Activated CD8-positive, alpha-beta memory T cell treated with anti-CD3 and anti-CD28 coated beads for 4 hours (primary cell): ENCODE results near the gene EFCAB6.

Experiments
- DNase-seq, 2 donors: peaks; one replicate each; pipeline ENCODE4 v3.0.0-alpha.2; 2020; ENCODE audit warnings: low read depth in 2 of 2

Gene EFCAB6

DNA sequence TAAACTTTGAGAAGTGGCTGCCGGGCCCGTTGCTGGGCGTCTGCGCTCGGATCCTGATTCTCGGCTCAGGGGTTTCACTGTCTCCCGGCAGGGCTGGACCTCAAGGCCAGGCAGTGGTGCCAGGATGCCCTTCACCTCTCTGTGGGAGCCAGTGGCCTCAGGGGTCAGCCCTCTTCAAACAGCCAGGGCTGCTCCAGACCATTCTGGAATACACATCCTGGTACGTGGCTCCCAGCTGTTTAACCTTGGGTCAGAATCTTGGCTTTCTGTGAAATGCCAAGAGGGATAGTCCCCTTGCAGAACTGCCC is 329.8 kb downstream of the EFCAB6 start:
- no peak for DNase-seq

DNA sequence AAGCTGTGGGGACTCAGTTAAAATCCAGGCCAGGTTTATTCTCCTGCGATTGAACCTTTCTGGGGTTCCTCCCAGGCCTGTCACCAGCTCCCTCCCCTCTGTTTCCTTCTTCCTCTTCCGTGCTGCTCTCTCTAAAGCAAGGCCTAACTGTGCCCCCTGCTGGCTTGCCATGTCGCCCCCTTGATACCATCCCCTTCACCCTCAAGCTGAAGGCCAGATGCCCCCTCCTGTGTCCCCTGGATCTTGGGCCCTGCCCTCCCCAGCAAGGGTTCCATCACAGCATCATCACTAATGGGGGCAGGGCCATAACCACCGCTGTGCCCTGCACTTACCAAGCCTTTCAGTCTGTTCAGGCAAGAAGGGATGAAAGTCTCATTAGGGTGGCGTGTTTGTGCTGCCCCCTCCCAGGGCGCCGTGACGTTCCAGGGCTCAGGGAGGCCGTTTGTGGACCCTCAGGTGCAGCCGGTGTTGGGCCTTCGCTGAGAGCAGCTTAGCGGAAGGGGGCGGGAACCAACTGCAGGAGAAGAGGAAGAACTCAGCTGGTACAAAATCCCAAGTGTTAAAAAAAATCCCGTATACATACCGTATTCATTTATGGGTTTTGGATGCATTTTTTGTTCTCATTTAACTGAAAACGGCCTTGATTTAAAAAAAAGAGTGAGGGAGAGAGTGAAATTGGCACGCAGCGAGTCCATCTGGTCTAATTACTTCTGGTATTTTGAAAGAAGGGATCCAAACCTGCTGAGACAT is 330.4 kb downstream of the EFCAB6 start:
- no peak for DNase-seq

DNA sequence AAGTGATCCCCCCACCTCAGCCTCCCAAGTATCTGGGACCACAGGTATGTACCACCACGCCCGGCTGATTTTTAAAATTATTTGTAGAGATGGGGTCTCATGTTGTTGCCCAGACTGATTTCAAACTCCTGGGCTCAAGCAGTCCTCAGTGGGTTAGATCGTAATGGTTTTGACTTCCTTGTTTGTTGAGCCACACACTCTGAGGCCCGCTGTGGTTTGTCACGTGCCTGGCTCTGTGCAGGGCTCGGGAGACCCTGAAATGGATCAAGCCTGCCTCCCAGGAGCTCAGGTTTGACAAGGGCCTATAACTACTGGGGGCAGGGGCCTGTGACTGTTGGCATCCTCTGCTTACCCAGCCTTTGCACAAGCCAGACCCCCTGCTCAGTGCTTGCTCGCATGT is 332.1 kb downstream of the EFCAB6 start:
- DNase-seq = no peak

DNA sequence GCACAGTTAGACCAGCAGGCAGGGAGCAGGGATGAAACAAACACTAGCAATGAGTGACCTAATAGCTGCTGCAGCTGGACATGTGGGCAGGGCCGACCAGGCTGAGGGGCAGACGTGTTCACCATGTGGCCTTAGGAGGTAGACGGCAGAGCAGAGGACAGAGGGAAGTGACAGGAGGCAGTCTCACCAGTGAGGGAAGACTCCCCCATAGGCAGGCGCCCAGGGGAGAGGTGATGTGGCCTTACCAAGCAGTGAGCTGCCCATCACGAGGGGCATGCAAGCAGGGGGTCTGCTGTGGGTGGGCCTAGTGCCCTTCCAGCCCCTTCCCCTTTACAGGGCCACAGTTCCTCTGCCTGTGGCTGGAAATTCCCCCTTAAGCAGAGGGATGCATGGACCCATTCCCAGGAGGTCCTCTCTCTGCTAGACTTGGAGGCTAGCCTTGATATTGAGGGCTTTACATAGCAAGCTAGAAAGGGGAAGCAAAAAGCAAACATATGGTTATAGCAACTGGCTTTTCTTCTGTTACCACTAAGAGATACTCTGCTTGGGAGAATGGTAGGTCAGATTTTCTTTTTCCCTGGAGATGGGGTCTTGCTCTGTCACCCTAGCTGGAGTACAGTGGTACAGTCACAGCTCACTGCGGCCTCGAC is 332.7 kb downstream of the EFCAB6 start:
- no peak for DNase-seq
